Prostate gland (tissue), 2 donors: Measurements from ENCODE around the gene CEP290. TPM values are rescaled to one million over a fixed set of nuclear protein-coding genes. Genes with fewer than 3 reads are reported as not detected.

Experiments
- DNase-seq: peaks from one replicate; pipeline ENCODE4 v3.0.0-alpha.2; 2019; ENCODE audit warnings: low spot score
- H3K27ac ChIP-seq, 2 donors: fragments of 200-600 bp; sonication (generic); 2 replicates each; pipeline ENCODE4 v1.5.1; 2017 to 2019
- H3K27me3 ChIP-seq: fragments of 200-600 bp; sonication (generic); replicated peaks from 2 replicates; pipeline ENCODE4 v1.5.1; 2019; ENCODE audit not compliant: insufficient read depth
- H3K36me3 ChIP-seq, 2 donors: fragments of 200-600 bp; sonication (generic); 1 replicate in 1 of 2; 2 replicates in 1 of 2; pipeline versions ENCODE4 v1.5.1 to v1.8.1; 2017 to 2019
- H3K4me1 ChIP-seq: fragments of 200-600 bp; sonication (generic); replicated peaks from 2 replicates; pipeline ENCODE4 v1.5.1; 2019
- H3K4me3 ChIP-seq, 2 donors: fragments of 200-600 bp; sonication (generic); 2 replicates each; pipeline ENCODE4 v1.5.1; 2017 to 2019
- H3K9me3 ChIP-seq: fragments of 200-600 bp; sonication (generic); 2 replicates; pipeline ENCODE4 v1.5.1; 2017
- CTCF ChIP-seq, 4 experiments: fragments of 200-600 bp in 2 of 4; fragments of 450-650 bp in 2 of 4; sonication (generic) in 2 of 4; IDR thresholded peaks; 1 replicate in 3 of 4; 2 replicates in 1 of 4; pipeline ENCODE4 v1.5.1; 2016 to 2019; ENCODE audit warnings: antibody characterized with exemption in 4 of 4, mild to moderate bottlenecking in 2 of 4, moderate library complexity in 2 of 4
- POLR2A ChIP-seq: fragments of 450-650 bp; IDR thresholded peaks from one replicate; pipeline ENCODE4 v1.6.1; 2016; ENCODE audit warnings: antibody characterized with exemption, mild to moderate bottlenecking
- POLR2AphosphoS5 ChIP-seq: sonication (generic); formaldehyde crosslinking; IDR thresholded peaks from one replicate; pipeline ENCODE4 v1.6.1; 2017; ENCODE audit warnings: antibody characterized with exemption
- WGBS: methylation state at CpG from one replicate; pipeline ENCODE4 v1.1.5; 2018; 5-methylcytosine and 5-hydroxymethylcytosine counted together
- intact Hi-C: fragments of 100-400 bp; cut with DNase I; formaldehyde crosslinking; loops from one replicate; pipeline ENCODE4 v1.14.2; 2022
- small RNA-seq, 2 donors: library from RNA; depleted of rRNA; stranded (forward); fragments of <200 nt; gene quantifications; one replicate each; pipeline ENCODE3, GENCODE V24; 2016
- total RNA-seq, 2 donors: library from RNA; depleted of rRNA; stranded (reverse); fragments of >200 nt; gene quantifications; one replicate each; pipeline ENCODE4 v1.1.0, GENCODE V29; 2016

CEP290 gene
- total RNA-seq, 2 donors from 2014 or later, result 8.1 to 26.5 TPM

- intact Hi-C loops, result no loop called here
- Histone ChIP-seq H3K9me3 (no peaks in the 10 kb centered on the region), H3K27ac (no peak overlapping the region), H3K4me1 (no peaks in the 10 kb centered on the region), H3K27me3 (no peaks in the 10 kb centered on the region), H3K36me3 (no peaks in the 10 kb centered on the region), H3K4me3 (no peak overlapping the region)
- DNase-seq, result no peak
- TF ChIP-seq CTCF (IDR thresholded peaks at IDR 0.05), result no peak
- 91% methylated on average over 4 of the region's 4 CpGs for WGBS
Observed at GRCh38 chr12:88006351-88006750, 135.5 kb downstream of the CEP290 start.

GRCh38 chr12:88001327-88001726 is 140.6 kb downstream of the CEP290 start:
- 94% methylated on average over 2 of the region's 2 CpGs for WGBS
- Histone ChIP-seq H3K4me3 (no peak overlapping the region), H3K9me3 (no peaks in the 10 kb centered on the region), H3K36me3 (no peaks in the 10 kb centered on the region), H3K27ac (no peak overlapping the region), H3K4me1 (no peaks in the 10 kb centered on the region), H3K27me3 (no peaks in the 10 kb centered on the region)
- intact Hi-C loops, result no loop called here
- DNase-seq, result no peak
- TF ChIP-seq POLR2A (no peak), CTCF (IDR thresholded peaks at IDR 0.05) (no peak), POLR2AphosphoS5 (no peak)

Small RNA genes within 50 kb of the gene (small RNA-seq; reads per million reads assigned to genes)
- gene RNA5SP364, result 0 reads per million in 2 donors

Other genes starting within 250 kb of the CEP290 start
- 1 to 10 TPM in 1 of 2 donors, not detected in 1; 6.7 TPM for gene C12orf50, start 112.7 kb downstream of the CEP290 start, total RNA-seq
- gene TMTC3, start 219 bp upstream of the CEP290 start, total RNA-seq, result 10 to 100 TPM; 15.1 to 23.6 TPM